Esophagus muscularis mucosa (tissue), 4 donors: ENCODE results near the gene PALMD. TPM values are rescaled to one million over a fixed set of nuclear protein-coding genes. Genes with fewer than 3 reads are reported as not detected.

Source experiments
- DNase-seq: peaks from one replicate; pipeline ENCODE4 v3.0.0-alpha.2; 2017; ENCODE audit errors: extremely low spot score
- H3K27ac ChIP-seq, 4 donors: fragments of 200-600 bp; sonication (generic); replicated peaks in 1 of 4; 1 replicate in 3 of 4; 2 replicates in 1 of 4; pipeline ENCODE4 v1.5.1; 2016 to 2019; ENCODE audit warnings: mild to moderate bottlenecking in 1 of 4
- H3K27me3 ChIP-seq, 4 donors: fragments of 200-600 bp; sonication (generic); one replicate each; pipeline versions ENCODE4 v1.5.1 to v1.6.0; 2016 to 2019
- H3K36me3 ChIP-seq, 4 donors: fragments of 200-600 bp; sonication (generic); one replicate each; pipeline ENCODE4 v1.5.1; 2016 to 2019
- H3K4me1 ChIP-seq, 4 donors: fragments of 200-600 bp; sonication (generic); one replicate each; pipeline ENCODE4 v1.5.1; 2016 to 2019
- H3K4me3 ChIP-seq, 4 donors: fragments of 200-600 bp; sonication (generic); 1 replicate in 2 of 4; 2 replicates in 2 of 4; pipeline ENCODE4 v1.5.1; 2016 to 2019; ENCODE audit warnings: mild to moderate bottlenecking in 4 of 4, moderate library complexity in 1 of 4
- H3K9me3 ChIP-seq, 4 donors: fragments of 200-600 bp; sonication (generic); 1 replicate in 3 of 4; 2 replicates in 1 of 4; pipeline ENCODE4 v1.5.1; 2016 to 2019
- EP300 ChIP-seq: sonication (generic); formaldehyde crosslinking; IDR thresholded peaks from one replicate; pipeline ENCODE4 v1.6.1; 2017; ENCODE audit warnings: antibody characterized with exemption
- POLR2A ChIP-seq: fragments of 450-650 bp; IDR thresholded peaks from one replicate; pipeline ENCODE4 v1.6.1; 2017; ENCODE audit warnings: antibody characterized with exemption, moderate library complexity, mild to moderate bottlenecking, low read depth
- POLR2AphosphoS5 ChIP-seq, 2 donors: sonication (generic); formaldehyde crosslinking; IDR thresholded peaks; one replicate each; pipeline ENCODE4 v1.6.1; 2017; ENCODE audit warnings: antibody characterized with exemption in 2 of 2
- WGBS: methylation state at CpG from one replicate; pipeline ENCODE4 v1.1.5; 2018; 5-methylcytosine and 5-hydroxymethylcytosine counted together
- intact Hi-C: fragments of 100-400 bp; cut with DNase I; formaldehyde crosslinking; loops from one replicate; pipeline ENCODE4 v1.15.1; 2023
- total RNA-seq, 4 donors: library from RNA; depleted of rRNA; stranded (reverse); fragments of >200 nt; gene quantifications; one replicate each; pipeline versions ENCODE4 v1.1.0 to v1.2.1, GENCODE V29; 2016
- TF ChIP-seq, protein P1 (sequence below), 3 experiments: fragments of 200-600 bp in 2 of 3; fragments of 450-650 bp in 1 of 3; sonication (generic) in 2 of 3; IDR thresholded peaks; one replicate each; pipeline ENCODE4 v1.5.1; 2017 to 2019; ENCODE audit warnings: antibody characterized with exemption in 3 of 3, mild to moderate bottlenecking in 2 of 3, moderate library complexity in 1 of 3

PALMD gene
- total RNA-seq, 4 donors from 2014 or later = 15.4 to 33.0 (median 27.5) TPM

DNA sequence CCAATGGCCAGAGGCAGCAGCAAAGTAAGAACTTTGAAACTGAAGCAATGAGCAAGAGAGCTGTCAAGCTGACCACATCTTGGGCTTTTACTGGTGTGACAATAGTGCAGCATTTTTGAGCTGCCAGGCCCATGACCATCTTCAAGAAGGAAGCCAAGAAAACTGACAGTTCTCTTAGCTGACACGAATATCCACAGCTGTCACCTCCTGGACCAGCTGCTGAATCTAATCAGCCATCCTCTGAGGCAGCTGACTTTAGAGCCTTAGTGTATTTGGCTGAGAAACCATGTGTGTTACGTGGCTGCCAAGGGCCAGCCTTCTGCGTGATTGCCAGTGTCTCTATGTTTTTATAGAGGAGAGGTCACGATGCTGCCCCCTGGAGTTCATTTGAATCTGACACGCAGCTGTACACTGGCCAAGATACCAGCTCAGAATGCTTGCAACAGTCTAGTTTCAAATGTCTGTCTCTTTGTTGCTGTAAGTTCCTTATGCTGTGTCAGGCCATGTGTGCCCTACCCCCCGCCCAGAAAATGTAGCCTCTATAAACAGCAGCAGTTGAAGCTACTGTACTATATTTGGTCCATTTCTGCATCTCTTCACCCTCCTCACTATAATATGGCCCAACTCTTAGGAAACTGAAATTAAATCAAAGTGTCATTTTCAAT is 39.7 kb downstream of the PALMD start:
- peak overlapping the region; percentile 24 to 59 (median 53) for H3K27ac ChIP-seq

DNA sequence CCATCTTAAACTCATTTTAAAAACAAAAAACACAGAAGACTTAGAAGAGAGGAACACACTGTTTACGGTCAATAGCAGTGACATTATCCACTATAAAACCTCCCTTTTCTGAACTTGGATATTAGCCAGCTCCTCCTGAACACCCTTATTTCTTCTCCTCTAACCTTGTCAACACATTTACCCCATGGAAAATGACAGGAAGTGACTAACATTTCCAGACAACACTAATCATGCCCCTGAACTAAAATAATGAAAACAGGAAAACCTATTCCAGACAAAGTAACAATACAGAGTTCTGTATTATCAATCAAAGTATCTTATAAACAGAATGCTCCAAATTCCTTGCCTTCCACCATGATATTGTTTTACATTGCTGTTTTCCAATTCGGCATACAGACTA is 45.3 kb downstream of the PALMD start:
- Histone ChIP-seq H3K27me3 (no peaks in the 10 kb centered on the region), H3K36me3 (peaks cover 0 to 96% (median 27%) of the 10 kb centered on the region in 4 donors), H3K4me1 (peaks cover 0 to 14% (median 0%) of the 10 kb centered on the region in 4 donors), H3K27ac (no peak overlapping the region), H3K9me3 (no peaks in the 10 kb centered on the region), H3K4me3 (no peak overlapping the region)
- intact Hi-C loops = no loop called here
- WGBS = 84% methylated on average over 2 of the region's 2 CpGs
- DNase-seq = no peak
- TF ChIP-seq EP300 = no peak
- TF ChIP-seq, protein P1, sequence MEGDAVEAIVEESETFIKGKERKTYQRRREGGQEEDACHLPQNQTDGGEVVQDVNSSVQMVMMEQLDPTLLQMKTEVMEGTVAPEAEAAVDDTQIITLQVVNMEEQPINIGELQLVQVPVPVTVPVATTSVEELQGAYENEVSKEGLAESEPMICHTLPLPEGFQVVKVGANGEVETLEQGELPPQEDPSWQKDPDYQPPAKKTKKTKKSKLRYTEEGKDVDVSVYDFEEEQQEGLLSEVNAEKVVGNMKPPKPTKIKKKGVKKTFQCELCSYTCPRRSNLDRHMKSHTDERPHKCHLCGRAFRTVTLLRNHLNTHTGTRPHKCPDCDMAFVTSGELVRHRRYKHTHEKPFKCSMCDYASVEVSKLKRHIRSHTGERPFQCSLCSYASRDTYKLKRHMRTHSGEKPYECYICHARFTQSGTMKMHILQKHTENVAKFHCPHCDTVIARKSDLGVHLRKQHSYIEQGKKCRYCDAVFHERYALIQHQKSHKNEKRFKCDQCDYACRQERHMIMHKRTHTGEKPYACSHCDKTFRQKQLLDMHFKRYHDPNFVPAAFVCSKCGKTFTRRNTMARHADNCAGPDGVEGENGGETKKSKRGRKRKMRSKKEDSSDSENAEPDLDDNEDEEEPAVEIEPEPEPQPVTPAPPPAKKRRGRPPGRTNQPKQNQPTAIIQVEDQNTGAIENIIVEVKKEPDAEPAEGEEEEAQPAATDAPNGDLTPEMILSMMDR (IDR thresholded peaks at IDR 0.05) = no peak
- TF ChIP-seq POLR2A = no peak
- TF ChIP-seq POLR2AphosphoS5 (IDR thresholded peaks at IDR 0.05) = no peak

More for the DNA sequence above, 39.7 kb downstream of the PALMD start:
- Histone ChIP-seq H3K27me3 (no peaks in the 10 kb centered on the region), H3K4me1 (peaks cover 16 to 47% (median 26%) of the 10 kb centered on the region in 4 donors), H3K4me3 (no peak overlapping the region), H3K9me3 (no peaks in the 10 kb centered on the region), H3K36me3 (peaks cover 0 to 80% (median 22%) of the 10 kb centered on the region in 4 donors)
- whole genome bisulfite sequencing = 10% methylated on average over 6 of the region's 6 CpGs
- TF ChIP-seq, protein P1 (IDR thresholded peaks at IDR 0.05) = peak; percentile 55 to 57 (median 55)
- no peak for TF ChIP-seq POLR2A
- TF ChIP-seq EP300 = no peak
- peak; percentile 57 for TF ChIP-seq POLR2AphosphoS5 (IDR thresholded peaks at IDR 0.05)
- peak; percentile 93 for DNase-seq
- intact Hi-C loops = loop anchor here (5.0 to 10.0 kb wide), 3 partner anchors 38 to 203 kb away; partner anchors contain the start of gene PALMD

DNA sequence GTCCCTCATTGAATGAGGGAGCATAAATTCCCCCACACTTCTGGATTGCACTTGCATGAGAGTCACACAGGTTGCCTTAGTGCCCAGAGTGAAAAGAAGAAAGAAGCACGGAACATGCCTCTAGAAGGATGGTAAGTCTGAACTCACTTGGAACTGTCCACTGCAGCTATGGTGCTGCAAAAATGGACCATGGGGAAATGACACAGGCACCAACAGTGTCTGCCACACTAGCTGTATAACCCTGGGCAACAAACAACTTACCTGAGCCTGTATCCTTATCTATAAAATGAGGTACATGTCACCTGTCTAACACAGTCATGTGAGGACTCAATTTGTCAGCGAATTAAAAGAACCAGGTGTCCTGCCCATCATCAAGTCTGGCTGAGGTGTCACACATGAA is 50.7 kb downstream of the PALMD start:
- Histone ChIP-seq H3K9me3 (no peaks in the 10 kb centered on the region), H3K4me1 (peaks cover 0 to 8% (median 0%) of the 10 kb centered on the region in 4 donors), H3K4me3 (no peak overlapping the region), H3K27ac (no peak overlapping the region), H3K36me3 (peaks cover 0 to 44% (median 5%) of the 10 kb centered on the region in 4 donors), H3K27me3 (no peaks in the 10 kb centered on the region)
- no peak for DNase-seq
- intact Hi-C loops = no loop called here
- 97% methylated on average over 2 of the region's 2 CpGs for WGBS
- TF ChIP-seq, protein P1 (IDR thresholded peaks at IDR 0.05) = no peak
- TF ChIP-seq POLR2A (no peak), EP300 (no peak), POLR2AphosphoS5 (IDR thresholded peaks at IDR 0.05) (no peak)

DNA sequence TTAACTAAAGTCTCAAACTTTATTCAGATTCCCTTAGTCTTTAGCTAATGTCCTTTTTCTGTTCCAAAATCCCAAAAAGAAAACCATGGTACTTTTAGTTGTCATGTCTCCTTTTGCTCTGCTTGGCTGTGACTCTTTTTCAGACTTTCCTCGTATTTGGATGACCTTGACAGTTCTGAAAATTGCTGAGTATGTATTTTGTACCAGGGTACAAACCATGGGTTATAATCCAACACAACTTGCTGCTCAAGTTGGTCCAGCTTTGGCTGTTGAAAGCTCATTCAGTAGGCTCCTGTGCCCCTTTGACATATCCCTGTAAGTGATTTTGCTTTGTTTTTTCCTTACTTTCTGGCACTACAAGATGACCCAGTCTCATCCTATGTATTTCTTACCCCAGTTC is 51.7 kb downstream of the PALMD start:
- Histone ChIP-seq H3K4me1 (peaks cover 0 to 4% (median 0%) of the 10 kb centered on the region in 4 donors), H3K9me3 (no peaks in the 10 kb centered on the region), H3K36me3 (peaks cover 0 to 34% (median 3%) of the 10 kb centered on the region in 4 donors), H3K27me3 (no peaks in the 10 kb centered on the region), H3K27ac (no peak overlapping the region), H3K4me3 (no peak overlapping the region)
- 90% methylated on average over 1 of the region's 1 CpG for WGBS
- intact Hi-C loops = no loop called here
- TF ChIP-seq EP300 (no peak), POLR2A (no peak), POLR2AphosphoS5 (IDR thresholded peaks at IDR 0.05) (no peak)
- TF ChIP-seq, protein P1 (IDR thresholded peaks at IDR 0.05) = no peak
- DNase-seq = no peak

DNA sequence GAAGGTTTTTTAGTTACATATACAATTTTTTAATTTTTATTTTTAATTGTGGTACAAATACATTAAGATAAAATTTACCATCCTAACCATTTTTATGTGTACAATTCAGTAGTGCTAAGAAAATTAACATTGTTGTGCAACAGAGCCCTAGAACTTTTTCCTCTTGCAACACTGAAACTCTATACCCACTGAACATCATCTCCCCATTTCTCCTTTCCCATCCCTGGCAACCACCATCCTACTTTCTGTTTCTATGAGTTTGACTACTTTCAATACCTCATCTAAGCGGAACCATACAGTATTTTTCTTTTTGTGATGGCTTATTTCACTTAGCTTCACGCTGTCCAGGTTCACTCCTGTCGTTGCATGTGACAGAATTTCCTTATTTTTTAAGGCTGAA is 54.1 kb downstream of the PALMD start:
- Histone ChIP-seq H3K4me3 (no peak overlapping the region), H3K27ac (no peak overlapping the region), H3K9me3 (no peaks in the 10 kb centered on the region), H3K4me1 (peaks cover 0 to 2% (median under 1%) of the 10 kb centered on the region in 4 donors), H3K36me3 (peaks cover 0 to 10% (median under 1%) of the 10 kb centered on the region in 4 donors), H3K27me3 (no peaks in the 10 kb centered on the region)
- TF ChIP-seq POLR2A (no peak), POLR2AphosphoS5 (IDR thresholded peaks at IDR 0.05) (no peak), EP300 (no peak)
- TF ChIP-seq, protein P1 (IDR thresholded peaks at IDR 0.05) = no peak
- 84% methylated on average over 3 of the region's 3 CpGs for WGBS
- intact Hi-C loops = no loop called here
- DNase-seq = no peak
